ENCODE measurements around the gene BRSK2.
"Not testable (repeated sequence)": the region's sequence is repeated elsewhere in the genome, so short reads cannot be mapped to it uniquely, and the experiment has no call there.

Gene BRSK2

GRCh38 chr11:1501421-1502167, 111.9 kb downstream of the BRSK2 start:
- no peak for DNase-seq

GRCh38 chr11:1502168-1502953, 112.6 kb downstream of the BRSK2 start:
- no peak for DNase-seq

- DNase-seq, result no peak
Observed at GRCh38 chr11:1502954-1503707, 113.4 kb downstream of the BRSK2 start.

DNA sequence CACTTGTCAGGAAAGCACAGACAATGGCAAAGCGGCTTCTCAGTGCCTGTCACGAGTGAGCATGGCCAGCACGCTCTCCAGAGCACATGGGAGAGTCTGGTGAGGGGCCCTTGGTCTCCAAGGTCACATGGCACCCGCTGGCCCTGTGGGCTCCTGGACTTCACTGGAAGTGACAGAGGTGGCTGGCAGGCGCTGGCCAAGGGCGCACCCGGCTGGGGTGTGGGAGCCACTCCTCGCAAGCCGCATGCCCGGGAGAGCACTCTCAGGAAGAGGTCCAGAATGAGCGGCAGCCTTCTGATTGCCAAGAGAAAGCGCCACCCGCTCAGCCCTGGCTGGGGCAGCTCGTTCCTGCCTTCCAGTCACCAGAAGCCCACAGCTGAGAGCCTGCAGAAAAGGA, 114.0 kb downstream of the BRSK2 start:
- no peak for DNase-seq

DNA sequence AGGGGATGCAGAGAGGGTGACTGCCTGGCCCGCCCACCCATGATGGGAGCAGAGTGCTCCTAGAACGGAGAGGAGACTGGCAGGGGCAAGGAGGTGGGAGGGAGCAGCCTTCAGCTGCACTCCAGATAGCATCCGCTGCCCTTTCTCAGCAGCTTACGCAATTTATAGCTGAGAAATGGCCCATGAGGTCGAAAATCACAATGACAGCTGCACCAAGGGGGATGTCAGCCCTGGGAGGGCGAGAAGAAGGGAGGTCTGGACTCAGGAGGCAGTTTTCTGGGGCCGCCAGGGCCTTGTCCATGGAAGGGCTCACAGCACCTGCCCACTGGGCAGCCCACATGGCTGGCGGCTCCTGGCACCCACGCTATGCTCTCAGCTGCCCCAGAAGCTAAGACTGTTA, 114.4 kb downstream of the BRSK2 start:
- no peak for DNase-seq

DNA sequence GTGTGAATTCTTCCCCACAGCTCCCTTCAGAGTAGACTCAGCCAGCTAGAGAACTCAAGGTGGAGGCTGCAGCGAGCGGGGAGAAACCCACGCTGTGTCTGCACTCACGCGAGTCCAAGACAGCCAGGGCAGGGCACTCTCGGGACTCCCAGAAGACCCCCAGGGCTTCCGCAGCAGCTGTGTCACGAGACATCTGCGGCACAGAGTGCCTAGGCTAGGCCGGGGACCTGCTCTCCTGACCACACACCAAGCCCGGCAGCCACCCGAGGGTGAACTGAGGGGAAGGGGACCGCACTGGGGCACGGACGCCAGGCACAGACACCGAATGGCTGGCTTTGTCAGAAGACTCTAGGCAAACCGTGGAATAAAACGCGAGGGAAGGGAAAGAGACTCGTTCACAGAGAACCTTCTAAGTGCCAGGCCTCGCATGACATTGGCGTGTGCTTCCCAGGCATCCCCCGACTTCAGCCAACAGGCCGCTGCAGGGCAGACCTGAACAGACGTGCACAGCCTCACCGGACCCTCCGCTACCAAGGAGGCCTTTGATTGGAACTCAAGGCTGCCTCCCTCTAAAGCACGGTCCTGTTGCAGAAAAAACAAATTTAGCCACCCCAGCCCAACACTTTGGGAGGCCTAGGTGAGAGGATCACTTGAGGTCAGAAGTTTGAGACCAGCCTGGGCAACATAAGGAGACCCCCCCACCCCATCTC, 115.0 kb downstream of the BRSK2 start:
- no peak for DNase-seq

DNA sequence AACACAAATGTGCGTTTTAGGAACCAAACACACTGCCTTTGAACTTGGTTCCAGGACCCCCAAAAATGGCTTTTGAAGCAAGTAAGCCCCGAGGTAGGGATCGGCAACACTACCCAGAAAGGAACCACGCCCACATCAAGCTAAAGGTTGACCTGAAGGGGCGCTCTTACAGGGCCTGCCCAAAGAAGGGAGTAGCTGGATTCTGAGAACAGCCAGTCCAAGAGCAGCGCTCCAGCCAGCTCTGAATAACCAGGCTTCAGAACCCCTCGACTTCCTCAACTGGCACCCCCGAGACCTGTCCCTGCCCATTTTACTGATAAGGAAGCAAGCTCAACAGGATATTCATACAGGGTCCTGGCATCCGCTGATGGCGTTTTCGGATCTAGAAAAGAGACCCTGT, 115.7 kb downstream of the BRSK2 start:
- no peak for DNase-seq

DNA sequence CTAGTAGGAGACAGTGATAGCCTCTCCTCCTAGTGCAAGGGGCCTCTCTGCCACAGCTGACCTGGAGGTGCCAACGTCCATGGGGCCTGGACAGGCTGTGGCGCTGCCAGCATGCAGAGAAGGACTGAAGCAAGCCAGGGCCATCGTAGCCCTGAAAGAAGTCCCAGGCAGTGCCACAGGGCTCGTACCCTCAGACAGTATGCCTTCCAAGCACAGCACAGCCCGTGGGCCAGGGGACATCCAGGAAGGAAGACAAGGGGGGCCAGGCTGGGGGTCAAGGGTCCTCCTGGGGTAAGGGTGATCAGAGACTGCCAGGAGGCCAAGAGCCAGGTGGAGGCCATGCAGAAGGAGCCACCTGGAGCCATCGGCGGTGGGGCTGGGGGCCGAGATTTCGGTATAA, 117.2 kb downstream of the BRSK2 start:
- DNase-seq, result no peak

DNA sequence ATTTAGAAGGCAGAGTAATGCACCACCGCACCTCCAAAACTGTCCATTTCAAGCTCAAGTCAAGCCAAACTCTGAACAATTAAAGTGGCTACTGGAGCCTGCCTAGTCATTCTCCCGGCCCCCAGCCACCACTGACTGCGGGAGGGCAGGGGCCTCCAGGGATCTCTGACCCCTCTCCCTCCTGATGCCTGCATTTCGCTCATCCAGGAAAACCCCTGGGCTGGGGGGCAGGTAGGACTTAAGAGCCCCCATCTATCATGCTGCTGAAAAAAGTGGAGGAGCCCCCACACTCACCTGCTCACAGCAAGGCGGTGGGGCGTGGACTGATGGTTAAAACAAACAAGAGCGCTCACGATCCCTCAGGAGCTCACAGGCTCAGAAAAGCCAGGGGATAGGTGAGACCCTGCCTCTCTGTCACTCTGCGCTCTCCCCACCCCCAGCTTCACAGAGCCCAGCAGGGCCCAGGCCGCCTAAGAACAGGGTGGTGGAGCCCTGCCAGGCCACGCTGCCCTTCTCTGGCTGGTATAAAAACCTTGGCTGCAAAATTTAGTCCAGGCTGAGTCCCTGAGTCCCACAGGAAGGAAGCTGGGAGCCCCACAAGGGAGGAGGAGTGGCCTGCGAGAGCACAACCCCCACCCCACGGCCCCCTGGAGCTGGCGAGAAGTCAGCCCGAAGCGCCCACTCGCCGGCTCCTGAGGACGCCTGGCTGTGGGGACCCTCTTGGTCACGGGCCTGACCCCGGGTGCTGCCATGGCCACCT, 117.8 kb downstream of the BRSK2 start:
- DNase-seq, result no peak

GRCh38 chr11:1508491-1508891, 118.8 kb downstream of the BRSK2 start:
- DNase-seq, result no peak

DNA sequence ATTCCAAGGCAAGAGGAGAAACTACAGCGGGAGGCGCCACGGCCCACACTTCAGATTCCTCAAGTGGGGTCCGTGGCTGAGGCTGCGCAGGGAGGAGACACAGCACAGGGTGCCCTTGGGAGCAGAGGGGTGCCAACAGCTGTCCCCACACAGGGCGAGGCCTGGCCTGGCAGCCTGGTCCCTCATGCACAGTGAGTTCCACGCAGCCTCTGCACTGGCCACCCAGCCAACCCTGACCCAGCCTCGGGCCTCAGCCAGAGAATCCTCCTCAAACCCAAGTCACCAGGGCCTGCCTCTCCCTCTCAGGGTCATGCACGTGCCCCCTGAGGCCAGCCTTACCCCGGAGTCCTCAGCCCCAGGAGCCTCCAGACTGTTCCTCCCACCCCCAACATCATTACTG, 119.3 kb downstream of the BRSK2 start:
- DNase-seq, result no peak

- DNase-seq, result no peak
Observed at GRCh38 chr11:1509626-1510255, 120.0 kb downstream of the BRSK2 start.

- not testable (repeated sequence) for DNase-seq
Observed at GRCh38 chr11:1510351-1510750, 120.6 kb downstream of the BRSK2 start.

DNA sequence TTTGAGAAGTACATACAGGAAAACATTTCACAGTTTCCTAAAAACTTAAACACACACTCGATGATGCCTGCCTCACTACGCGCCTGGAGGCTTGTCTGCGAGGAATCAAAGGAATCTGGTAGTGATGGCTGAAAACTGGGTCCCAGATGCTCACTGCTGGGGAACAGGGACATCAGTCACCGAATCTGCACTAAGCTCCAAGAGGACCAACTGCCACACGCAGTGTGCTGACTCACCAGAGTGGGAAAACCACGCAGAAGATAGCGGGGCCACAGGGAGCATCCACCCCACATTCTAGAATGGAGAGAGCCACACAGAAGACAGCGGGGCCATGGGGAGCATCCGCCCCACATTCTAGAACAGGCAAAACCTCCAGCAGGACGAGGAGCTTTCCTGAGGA, 121.2 kb downstream of the BRSK2 start:
- no peak for DNase-seq

DNA sequence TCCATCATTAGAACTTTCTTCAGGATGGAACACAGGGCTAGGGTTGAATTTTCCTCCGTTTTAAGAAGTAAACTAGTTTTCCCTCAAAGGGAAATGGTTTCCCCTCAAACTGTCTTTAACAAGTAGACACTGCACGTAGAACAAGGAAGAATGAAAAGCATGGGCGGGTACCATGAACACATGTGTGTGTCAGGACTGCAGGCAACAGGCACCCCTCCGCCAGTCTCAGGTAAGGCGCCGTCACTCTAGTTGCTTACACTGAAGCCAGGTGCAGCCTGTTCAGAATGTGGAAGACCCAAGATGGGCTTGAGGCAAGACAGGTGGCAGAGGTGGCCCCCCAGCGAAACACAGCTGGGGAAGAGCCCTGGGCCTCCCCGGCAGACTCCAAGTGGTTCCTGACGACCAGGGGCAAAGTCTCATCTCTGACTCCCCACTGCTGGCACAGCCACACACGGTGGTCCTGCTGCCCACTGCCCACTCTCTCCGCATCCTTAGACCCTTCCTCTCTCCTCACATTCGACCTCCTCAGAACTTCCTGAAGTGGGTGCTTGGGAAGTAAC, 122.3 kb downstream of the BRSK2 start:
- DNase-seq, result no peak

Measured in activated T-cell treated with anti-CD3 and anti-CD28 coated beads for 4 hours (primary cell).